GM18520 (cell line): ENCODE measurements around the gene TRIM52.
"Not testable (repeated sequence)": the region's sequence is repeated elsewhere in the genome, so short reads cannot be mapped to it uniquely, and the experiment has no call there.

ENCODE experiments used
- ATAC-seq: cut with Tn5 transposase; IDR thresholded peaks from one replicate; pipeline ENCODE4 v1.9.1; 2021; ENCODE audit not compliant: unreplicated experiment

TRIM52 gene

GRCh38 chr5:181217111-181217802 is 43.7 kb downstream of the TRIM52 start:
- ATAC-seq, result no peak

- ATAC-seq, result no peak
Measured at GRCh38 chr5:181215997-181216989, 44.6 kb downstream of the TRIM52 start.

- not testable (repeated sequence) for ATAC-seq
Measured at GRCh38 chr5:181214249-181214648, 46.7 kb downstream of the TRIM52 start.

- no peak for ATAC-seq
Measured at GRCh38 chr5:181212934-181213333, 48.0 kb downstream of the TRIM52 start.

- ATAC-seq, result no peak
Measured at GRCh38 chr5:181212080-181212479, 48.9 kb downstream of the TRIM52 start.

- no peak for ATAC-seq
Measured at GRCh38 chr5:181211208-181211607, 49.7 kb downstream of the TRIM52 start.

- not testable (repeated sequence) for ATAC-seq
Measured at GRCh38 chr5:181210698-181211097, 50.2 kb downstream of the TRIM52 start.

- ATAC-seq, result not testable (repeated sequence)
Measured at GRCh38 chr5:181210148-181210547, 50.8 kb downstream of the TRIM52 start.

GRCh38 chr5:181209006-181209405 is 51.9 kb downstream of the TRIM52 start:
- not testable (repeated sequence) for ATAC-seq

- ATAC-seq, result no peak
Measured at GRCh38 chr5:181207960-181208253, 53.0 kb downstream of the TRIM52 start.

GRCh38 chr5:181207214-181207959 is 53.6 kb downstream of the TRIM52 start:
- peak; percentile 49 for ATAC-seq

GRCh38 chr5:181205761-181206649 is 54.9 kb downstream of the TRIM52 start:
- ATAC-seq, result no peak
